H1 (cell line): ENCODE results near the gene RNF225. TPM values are rescaled to one million over a fixed set of nuclear protein-coding genes. Genes with fewer than 3 reads are reported as not detected.

Experiments
- CREB1 ChIP-seq: IDR thresholded peaks from 2 replicates; pipeline ENCODE4 v1.6.1; 2012; ENCODE audit warnings: inconsistent platforms
- YY1 ChIP-seq: IDR thresholded peaks from 2 replicates; pipeline ENCODE4 v1.6.1; 2011; ENCODE audit warnings: low read depth, mild to moderate bottlenecking, low read length
- ZNF274 ChIP-seq: IDR thresholded peaks from 2 replicates; pipeline ENCODE4 v1.7.0; 2012; ENCODE audit warnings: low read length, borderline replicate concordance; ENCODE audit errors: extremely low read depth
- polyA plus RNA-seq, 7 experiments: library from polyadenylated mRNA; depleted of rRNA in 3 of 7; stranded (reverse) in 5 of 7; unstranded in 2 of 7; fragments of >200 nt in 5 of 7; fragments of 200-250 nt in 2 of 7; gene quantifications; 1 replicate in 5 of 7; 2 replicates in 1 of 7; 4 replicates in 1 of 7; pipeline versions ENCODE4 v1.2.1 to v1.2.3, GENCODE V29; 2011 to 2013; ENCODE audit warnings: missing spikeins in 2 of 7, mixed read lengths in 2 of 7
- total RNA-seq: library from RNA; stranded (reverse); fragmentation: NEBNext Ultra II Directional; extraction: Animal tissue kit (Norgen Biotek cat#: 25700); gene quantifications from 2 replicates; pipeline ENCODE4 v1.2.1, GENCODE V29; 2021

The RNF225 gene
- total and polyA plus RNA-seq, 2 of the 8 experiments (the other 6 are each of a cell fraction or from before 2014, with no cell fraction given), result 0.17 to 1.0 TPM

- TF ChIP-seq CREB1, result peak; percentile 97
- peak; percentile 96 for TF ChIP-seq YY1
- TF ChIP-seq ZNF274, result no peak
Measured at GRCh38 chr19:58439576-58440554, 44.4 kb downstream of the RNF225 start, which contains the start of gene ZNF132 (continued).
